Breast epithelium (tissue), 4 donors: ENCODE results near the gene TECPR1. TPM values are rescaled to one million over a fixed set of nuclear protein-coding genes. Genes with fewer than 3 reads are reported as not detected.

Experiments
- DNase-seq, 2 donors: peaks; one replicate each; pipeline ENCODE4 v3.0.0-alpha.2; 2019; ENCODE audit warnings: low spot score in 2 of 2
- H3K27ac ChIP-seq, 2 donors: fragments of 200-600 bp; sonication (generic) in 1 of 2; one replicate each; pipeline ENCODE4 v1.5.1; 2016 to 2019; ENCODE audit warnings: mild to moderate bottlenecking in 1 of 2
- H3K27me3 ChIP-seq, 2 donors: fragments of 200-600 bp; sonication (generic) in 1 of 2; one replicate each; pipeline versions ENCODE4 v1.5.1 to v1.6.0; 2017 to 2019; ENCODE audit warnings: control low read depth in 1 of 2, mild to moderate bottlenecking in 1 of 2
- H3K36me3 ChIP-seq: fragments of 200-600 bp; one replicate; pipeline ENCODE4 v1.5.1; 2019
- H3K4me1 ChIP-seq, 2 donors: fragments of 200-600 bp; sonication (generic); one replicate each; pipeline ENCODE4 v1.5.1; 2016 to 2019; ENCODE audit warnings: control low read depth in 1 of 2
- H3K4me3 ChIP-seq, 3 donors: fragments of 200-600 bp; sonication (generic); 1 replicate in 2 of 3; 2 replicates in 1 of 3; pipeline ENCODE4 v1.5.1; 2016 to 2019; ENCODE audit warnings: mild to moderate bottlenecking in 3 of 3, moderate library complexity in 2 of 3
- H3K9me3 ChIP-seq, 2 donors: fragments of 200-600 bp; sonication (generic) in 1 of 2; one replicate each; pipeline ENCODE4 v1.5.1; 2016 to 2019; ENCODE audit warnings: control low read depth in 1 of 2
- CTCF ChIP-seq, 3 donors: fragments of 450-650 bp; IDR thresholded peaks; one replicate each; pipeline ENCODE4 v1.5.1; 2016 to 2017; ENCODE audit warnings: antibody characterized with exemption in 3 of 3, mild to moderate bottlenecking in 3 of 3, moderate library complexity in 3 of 3
- POLR2A ChIP-seq: fragments of 450-650 bp; IDR thresholded peaks from one replicate; pipeline ENCODE4 v1.6.1; 2016; ENCODE audit warnings: antibody characterized with exemption, mild to moderate bottlenecking, moderate library complexity
- POLR2AphosphoS5 ChIP-seq, 3 donors: sonication (generic); formaldehyde crosslinking; IDR thresholded peaks; one replicate each; pipeline ENCODE4 v1.6.1; 2017; ENCODE audit warnings: antibody characterized with exemption in 3 of 3
- intact Hi-C: fragments of 100-400 bp; cut with DNase I; formaldehyde crosslinking; loops from one replicate; pipeline ENCODE4 v1.15.1; 2023; ENCODE audit warnings: low total_unique reads
- total RNA-seq, 3 donors: library from RNA; depleted of rRNA; stranded (reverse); fragments of >200 nt; gene quantifications; one replicate each; pipeline ENCODE4 v1.1.0, GENCODE V29; 2016

Gene TECPR1
- total RNA-seq, 3 donors from 2014 or later, result 14.7 to 29.7 (median 28.8) TPM

GRCh38 chr7:98193474-98194180 lies 58.4 kb downstream of the TECPR1 start:
- TF ChIP-seq POLR2A (no peak), CTCF (IDR thresholded peaks at IDR 0.05) (no peak), POLR2AphosphoS5 (IDR thresholded peaks at IDR 0.05) (no peak)
- no peak for DNase-seq
- intact Hi-C loops, result no loop called here
- no peaks in the 10 kb centered on the region for H3K4me1 ChIP-seq
- H3K27ac ChIP-seq, result no peak overlapping the region
- peaks cover 0 to 6% of the 10 kb centered on the region in 2 donors for H3K9me3 ChIP-seq
- no peak overlapping the region for H3K4me3 ChIP-seq
- no peaks in the 10 kb centered on the region for H3K27me3 ChIP-seq
- H3K36me3 ChIP-seq, result peaks cover 7% of the 10 kb centered on the region

GRCh38 chr7:98192781-98193457 lies 59.1 kb downstream of the TECPR1 start:
- Histone ChIP-seq H3K9me3 (no peaks in the 10 kb centered on the region), H3K27me3 (no peaks in the 10 kb centered on the region), H3K27ac (no peak overlapping the region), H3K4me1 (no peaks in the 10 kb centered on the region), H3K36me3 (peaks cover 7% of the 10 kb centered on the region), H3K4me3 (no peak overlapping the region)
- TF ChIP-seq POLR2AphosphoS5 (IDR thresholded peaks at IDR 0.05) (no peak), POLR2A (no peak), CTCF (IDR thresholded peaks at IDR 0.05) (no peak)
- no peak for DNase-seq
- intact Hi-C loops, result no loop called here

- no peak overlapping the region for H3K27ac ChIP-seq
- no peak for DNase-seq
- H3K4me1 ChIP-seq, result no peaks in the 10 kb centered on the region
- H3K4me3 ChIP-seq, result no peak overlapping the region
- no peaks in the 10 kb centered on the region for H3K27me3 ChIP-seq
- intact Hi-C loops, result no loop called here
- H3K9me3 ChIP-seq, result no peaks in the 10 kb centered on the region
- H3K36me3 ChIP-seq, result peaks cover 7% of the 10 kb centered on the region
- no peak for TF ChIP-seq POLR2AphosphoS5 (IDR thresholded peaks at IDR 0.05)
- TF ChIP-seq POLR2A, result no peak
- TF ChIP-seq CTCF (IDR thresholded peaks at IDR 0.05), result no peak
Measured at GRCh38 chr7:98191668-98192431, 60.2 kb downstream of the TECPR1 start.

GRCh38 chr7:98189559-98189958 lies 62.5 kb downstream of the TECPR1 start:
- Histone ChIP-seq H3K4me3 (no peak overlapping the region), H3K36me3 (peaks cover 7% of the 10 kb centered on the region), H3K27ac (no peak overlapping the region), H3K4me1 (no peaks in the 10 kb centered on the region), H3K9me3 (no peaks in the 10 kb centered on the region), H3K27me3 (no peaks in the 10 kb centered on the region)
- TF ChIP-seq CTCF (IDR thresholded peaks at IDR 0.05) (no peak), POLR2AphosphoS5 (IDR thresholded peaks at IDR 0.05) (no peak), POLR2A (no peak)
- DNase-seq, result no peak
- intact Hi-C loops, result no loop called here

- intact Hi-C loops, result no loop called here
- TF ChIP-seq POLR2A (no peak), CTCF (IDR thresholded peaks at IDR 0.05) (no peak), POLR2AphosphoS5 (IDR thresholded peaks at IDR 0.05) (no peak)
- no peaks in the 10 kb centered on the region for H3K4me1 ChIP-seq
- H3K4me3 ChIP-seq, result no peak overlapping the region
- no peaks in the 10 kb centered on the region for H3K9me3 ChIP-seq
- H3K27me3 ChIP-seq, result no peaks in the 10 kb centered on the region
- no peak overlapping the region for H3K27ac ChIP-seq
- no peak for DNase-seq
- peaks cover 5% of the 10 kb centered on the region for H3K36me3 ChIP-seq
Measured at GRCh38 chr7:98187138-98187502, 64.9 kb downstream of the TECPR1 start.
